Measurements from ENCODE around the gene FOLR2. TPM values are rescaled to one million over a fixed set of nuclear protein-coding genes. Genes with fewer than 3 reads are reported as not detected.
"Not testable (repeated sequence)": the region's sequence is repeated elsewhere in the genome, so short reads cannot be mapped to it uniquely, and the experiment has no call there.

The FOLR2 gene
- total and polyA plus RNA-seq, 9 donors = 18.2 to 31.4 (median 26.7) TPM

GRCh38 chr11:72202571-72202970 lies 14.0 kb upstream of the FOLR2 start:
- Histone ChIP-seq H3K36me3 (ENCODE audit: control insufficient read depth, insufficient read depth, low read length) (no peaks in the 10 kb centered on the region), H3K9me3 (replicated peaks; ENCODE audit: control insufficient read depth, low read depth, low read length) (no peaks in the 10 kb centered on the region), H3K4me1 (ENCODE audit: control insufficient read depth, insufficient read depth, low read length) (no peaks in the 10 kb centered on the region), H3K27me3 (ENCODE audit: control insufficient read depth, insufficient read depth, low read length) (no peaks in the 10 kb centered on the region), H3K27ac (ENCODE audit: low read length) (no peak overlapping the region), H3K4me3 (ENCODE audit: low read length) (no peak overlapping the region)
- no peak for DNase-seq
- 88% methylated on average over 1 of the region's 6 CpGs for WGBS (ENCODE audit: insufficient coverage)

GRCh38 chr11:72203163-72203562 lies 13.4 kb upstream of the FOLR2 start:
- no peak overlapping the region for H3K27ac ChIP-seq (ENCODE audit: low read length)
- H3K36me3 ChIP-seq (ENCODE audit: control insufficient read depth, insufficient read depth, low read length) = no peaks in the 10 kb centered on the region
- no peak for DNase-seq
- 78% methylated on average over 1 of the region's 2 CpGs for WGBS (ENCODE audit: insufficient coverage)
- H3K27me3 ChIP-seq (ENCODE audit: control insufficient read depth, insufficient read depth, low read length) = no peaks in the 10 kb centered on the region
- no peaks in the 10 kb centered on the region for H3K9me3 ChIP-seq (replicated peaks; ENCODE audit: control insufficient read depth, low read depth, low read length)
- no peak overlapping the region for H3K4me3 ChIP-seq (ENCODE audit: low read length)
- H3K4me1 ChIP-seq (ENCODE audit: control insufficient read depth, insufficient read depth, low read length) = no peaks in the 10 kb centered on the region

GRCh38 chr11:72204886-72205285 lies 11.7 kb upstream of the FOLR2 start:
- H3K36me3 ChIP-seq (ENCODE audit: control insufficient read depth, insufficient read depth, low read length) = no peaks in the 10 kb centered on the region
- H3K27me3 ChIP-seq (ENCODE audit: control insufficient read depth, insufficient read depth, low read length) = peaks cover 2% of the 10 kb centered on the region
- DNase-seq = no peak
- H3K27ac ChIP-seq (ENCODE audit: low read length) = no peak overlapping the region
- no peak overlapping the region for H3K4me3 ChIP-seq (ENCODE audit: low read length)
- peaks cover 7% of the 10 kb centered on the region for H3K9me3 ChIP-seq (replicated peaks; ENCODE audit: control insufficient read depth, low read depth, low read length)
- no peaks in the 10 kb centered on the region for H3K4me1 ChIP-seq (ENCODE audit: control insufficient read depth, insufficient read depth, low read length)

GRCh38 chr11:72206794-72207193 lies 9.8 kb upstream of the FOLR2 start:
- not testable (repeated sequence) for H3K36me3 ChIP-seq (ENCODE audit: control insufficient read depth, insufficient read depth, low read length); H3K9me3 ChIP-seq (replicated peaks; ENCODE audit: control insufficient read depth, low read depth, low read length); H3K27ac ChIP-seq (ENCODE audit: low read length); H3K27me3 ChIP-seq (ENCODE audit: control insufficient read depth, insufficient read depth, low read length); DNase-seq; H3K4me1 ChIP-seq (ENCODE audit: control insufficient read depth, insufficient read depth, low read length); H3K4me3 ChIP-seq (ENCODE audit: low read length)
- 73% methylated on average over 1 of the region's 2 CpGs for WGBS (ENCODE audit: insufficient coverage)

GRCh38 chr11:72208281-72208680 lies 8.3 kb upstream of the FOLR2 start:
- Histone ChIP-seq H3K9me3 (replicated peaks; ENCODE audit: control insufficient read depth, low read depth, low read length) (peaks cover 7% of the 10 kb centered on the region), H3K27ac (ENCODE audit: low read length) (no peak overlapping the region), H3K36me3 (ENCODE audit: control insufficient read depth, insufficient read depth, low read length) (no peaks in the 10 kb centered on the region), H3K4me3 (ENCODE audit: low read length) (no peak overlapping the region), H3K27me3 (ENCODE audit: control insufficient read depth, insufficient read depth, low read length) (peaks cover 2% of the 10 kb centered on the region), H3K4me1 (ENCODE audit: control insufficient read depth, insufficient read depth, low read length) (no peaks in the 10 kb centered on the region)
- DNase-seq = no peak
- WGBS (ENCODE audit: insufficient coverage) = no CpG with 5 or more reads among the region's 3 CpGs

- DNase-seq = no peak
- peaks cover 7% of the 10 kb centered on the region for H3K9me3 ChIP-seq (replicated peaks; ENCODE audit: control insufficient read depth, low read depth, low read length)
These were observed 7.5 kb upstream of the FOLR2 start for GRCh38 chr11:72209101-72209500.

GRCh38 chr11:72217841-72218240 lies 1.2 kb downstream of the FOLR2 start:
- H3K36me3 ChIP-seq (ENCODE audit: control insufficient read depth, insufficient read depth, low read length) = no peaks in the 10 kb centered on the region
- H3K4me3 ChIP-seq (ENCODE audit: low read length) = peak overlapping the region; percentile 8
- peaks cover 11% of the 10 kb centered on the region for H3K27me3 ChIP-seq (ENCODE audit: control insufficient read depth, insufficient read depth, low read length)
- DNase-seq = peak; percentile 53
- 20% methylated on average over 2 of the region's 2 CpGs for WGBS (ENCODE audit: insufficient coverage)
- H3K4me1 ChIP-seq (ENCODE audit: control insufficient read depth, insufficient read depth, low read length) = peaks cover 15% of the 10 kb centered on the region
- H3K9me3 ChIP-seq (replicated peaks; ENCODE audit: control insufficient read depth, low read depth, low read length) = no peaks in the 10 kb centered on the region
- H3K27ac ChIP-seq (ENCODE audit: low read length) = no peak overlapping the region

More at GRCh38 chr11:72209101-72209500, 7.5 kb upstream of the FOLR2 start:
- no peak overlapping the region for H3K4me3 ChIP-seq (ENCODE audit: low read length)
- no peaks in the 10 kb centered on the region for H3K36me3 ChIP-seq (ENCODE audit: control insufficient read depth, insufficient read depth, low read length)
- H3K27ac ChIP-seq (ENCODE audit: low read length) = no peak overlapping the region
- WGBS (ENCODE audit: insufficient coverage) = no CpG with 5 or more reads among the region's 4 CpGs
- peaks cover 2% of the 10 kb centered on the region for H3K27me3 ChIP-seq (ENCODE audit: control insufficient read depth, insufficient read depth, low read length)
- H3K4me1 ChIP-seq (ENCODE audit: control insufficient read depth, insufficient read depth, low read length) = no peaks in the 10 kb centered on the region

- WGBS (ENCODE audit: insufficient coverage) = 72% methylated on average over 2 of the region's 5 CpGs
- Histone ChIP-seq H3K36me3 (ENCODE audit: control insufficient read depth, insufficient read depth, low read length) (no peaks in the 10 kb centered on the region), H3K4me1 (ENCODE audit: control insufficient read depth, insufficient read depth, low read length) (peaks cover 16% of the 10 kb centered on the region), H3K27ac (ENCODE audit: low read length) (no peak overlapping the region), H3K9me3 (replicated peaks; ENCODE audit: control insufficient read depth, low read depth, low read length) (no peaks in the 10 kb centered on the region), H3K4me3 (ENCODE audit: low read length) (peak overlapping the region; percentile 8), H3K27me3 (ENCODE audit: control insufficient read depth, insufficient read depth, low read length) (peaks cover 11% of the 10 kb centered on the region)
- no peak for DNase-seq
These were observed 1.7 kb downstream of the FOLR2 start for GRCh38 chr11:72218251-72218745.

GRCh38 chr11:72220696-72221363 lies 4.2 kb downstream of the FOLR2 start:
- no peaks in the 10 kb centered on the region for H3K36me3 ChIP-seq (ENCODE audit: control insufficient read depth, insufficient read depth, low read length)
- peaks cover 11% of the 10 kb centered on the region for H3K27me3 ChIP-seq (ENCODE audit: control insufficient read depth, insufficient read depth, low read length)
- WGBS (ENCODE audit: insufficient coverage) = 87% methylated on average over 6 of the region's 10 CpGs
- DNase-seq = no peak
- no peak overlapping the region for H3K4me3 ChIP-seq (ENCODE audit: low read length)
- no peak overlapping the region for H3K27ac ChIP-seq (ENCODE audit: low read length)
- H3K4me1 ChIP-seq (ENCODE audit: control insufficient read depth, insufficient read depth, low read length) = peaks cover 23% of the 10 kb centered on the region
- no peaks in the 10 kb centered on the region for H3K9me3 ChIP-seq (replicated peaks; ENCODE audit: control insufficient read depth, low read depth, low read length)

GRCh38 chr11:72221386-72222075 lies 4.9 kb downstream of the FOLR2 start:
- H3K27ac ChIP-seq (ENCODE audit: low read length) = no peak overlapping the region
- no peaks in the 10 kb centered on the region for H3K9me3 ChIP-seq (replicated peaks; ENCODE audit: control insufficient read depth, low read depth, low read length)
- peaks cover 28% of the 10 kb centered on the region for H3K4me1 ChIP-seq (ENCODE audit: control insufficient read depth, insufficient read depth, low read length)
- WGBS (ENCODE audit: insufficient coverage) = 69% methylated on average over 3 of the region's 7 CpGs
- H3K36me3 ChIP-seq (ENCODE audit: control insufficient read depth, insufficient read depth, low read length) = peaks cover under 1% of the 10 kb centered on the region
- no peak for DNase-seq
- H3K4me3 ChIP-seq (ENCODE audit: low read length) = no peak overlapping the region
- peaks cover 8% of the 10 kb centered on the region for H3K27me3 ChIP-seq (ENCODE audit: control insufficient read depth, insufficient read depth, low read length)

Measured in muscle of leg (tissue), 11 donors.